ENCODE data around the gene SERPINH1.

The SERPINH1 gene

DNA sequence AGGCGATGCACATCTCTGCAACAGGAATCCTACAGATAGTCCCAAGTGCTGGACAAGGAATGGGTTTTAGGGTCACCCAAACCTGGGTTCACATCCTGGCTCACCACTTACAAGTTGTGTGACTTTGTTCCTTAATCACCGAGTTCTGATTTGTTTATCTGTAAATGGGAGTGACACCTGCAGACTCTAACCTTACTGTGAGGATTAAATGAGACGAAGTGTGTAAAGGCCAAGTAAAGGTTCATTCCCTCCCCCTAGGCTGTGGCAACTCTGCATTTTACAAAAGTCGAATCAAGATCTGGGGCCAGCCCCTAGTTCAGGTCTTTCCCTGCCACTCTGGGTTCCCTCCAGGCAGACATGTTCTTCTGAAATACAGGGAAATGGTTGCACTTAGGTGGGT is 34.9 kb downstream of the SERPINH1 start:
- DNase-seq (ENCODE audit: low read depth): no peak

DNA sequence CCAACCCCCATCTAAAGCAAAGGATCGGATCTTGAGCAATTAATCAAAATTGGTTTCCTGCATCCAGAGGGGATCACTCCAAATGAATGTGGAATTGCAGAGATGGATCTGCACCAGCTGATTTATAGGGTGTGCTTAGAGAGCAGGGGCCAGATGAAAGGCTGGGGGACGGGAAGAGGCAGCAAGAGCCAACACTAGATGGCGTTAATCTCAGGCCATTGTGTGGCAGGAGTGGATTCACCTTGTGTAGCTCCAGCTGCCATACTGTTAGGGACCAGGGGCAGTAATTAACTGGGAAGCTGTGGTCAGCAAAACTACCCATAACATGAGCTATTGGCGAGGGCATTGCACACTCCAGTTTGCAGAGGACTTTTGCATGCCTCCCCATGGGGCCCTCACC is 35.6 kb downstream of the SERPINH1 start:
- DNase-seq (ENCODE audit: low read depth): no peak

DNA sequence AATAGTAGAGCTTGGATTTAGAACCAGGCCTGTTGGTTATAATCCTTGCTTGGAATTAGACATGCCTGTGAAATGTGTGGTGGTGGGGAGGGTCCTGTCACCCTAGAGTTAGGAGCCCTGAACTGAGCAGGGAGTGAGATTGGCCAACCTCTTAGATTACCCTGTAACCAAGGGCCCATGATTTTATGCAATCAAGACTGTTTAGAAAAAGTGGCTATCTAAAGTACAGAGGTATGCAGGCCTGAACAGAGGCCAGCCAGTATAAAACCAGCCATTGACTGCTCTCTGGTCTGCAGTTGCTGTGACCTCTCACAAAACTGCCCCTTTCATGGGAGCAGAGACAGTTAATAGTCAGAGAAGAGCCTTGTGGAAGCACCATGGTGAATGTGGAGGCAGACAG is 36.2 kb downstream of the SERPINH1 start:
- no peak for DNase-seq (ENCODE audit: low read depth)

DNA sequence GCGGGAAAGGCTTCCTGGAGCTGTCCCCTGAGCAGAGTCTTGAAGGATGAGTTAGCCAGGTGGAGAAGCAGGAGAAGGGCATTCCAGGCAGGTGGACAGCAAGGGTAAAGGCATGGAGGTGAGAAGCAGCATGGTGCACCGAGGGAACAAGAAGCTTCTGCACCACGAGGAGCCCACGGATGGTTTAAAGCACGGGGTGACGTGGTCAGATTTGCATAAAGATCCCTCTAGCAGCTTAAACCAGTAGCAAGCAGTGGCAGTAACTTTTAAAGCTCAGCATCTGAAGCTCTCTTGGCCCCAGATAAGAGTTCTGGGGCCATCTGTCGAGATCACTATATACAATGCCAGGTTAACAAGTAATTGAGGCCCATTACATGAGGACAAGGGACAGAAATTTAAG is 36.8 kb downstream of the SERPINH1 start:
- DNase-seq (ENCODE audit: low read depth): no peak

DNA sequence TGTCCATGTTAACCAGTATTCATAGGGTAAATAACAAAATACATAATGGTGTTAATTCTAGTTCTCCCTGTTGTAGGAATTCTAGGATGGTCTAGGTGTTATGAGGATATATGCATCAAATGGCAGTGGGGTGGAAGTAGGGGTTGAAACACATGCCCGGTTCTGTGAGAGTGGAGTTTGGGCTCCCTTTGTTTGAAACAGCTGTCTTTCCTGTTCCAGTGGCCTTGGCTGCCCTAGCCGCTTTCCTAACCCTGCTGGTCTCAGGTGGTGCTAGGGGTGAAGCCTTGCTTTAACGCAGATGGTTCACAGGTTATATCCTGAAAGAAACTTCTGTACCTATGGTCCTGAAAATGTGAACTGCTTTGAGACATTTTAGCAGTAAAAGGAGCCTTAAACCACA is 38.3 kb downstream of the SERPINH1 start:
- no peak for DNase-seq (ENCODE audit: low read depth)

DNA sequence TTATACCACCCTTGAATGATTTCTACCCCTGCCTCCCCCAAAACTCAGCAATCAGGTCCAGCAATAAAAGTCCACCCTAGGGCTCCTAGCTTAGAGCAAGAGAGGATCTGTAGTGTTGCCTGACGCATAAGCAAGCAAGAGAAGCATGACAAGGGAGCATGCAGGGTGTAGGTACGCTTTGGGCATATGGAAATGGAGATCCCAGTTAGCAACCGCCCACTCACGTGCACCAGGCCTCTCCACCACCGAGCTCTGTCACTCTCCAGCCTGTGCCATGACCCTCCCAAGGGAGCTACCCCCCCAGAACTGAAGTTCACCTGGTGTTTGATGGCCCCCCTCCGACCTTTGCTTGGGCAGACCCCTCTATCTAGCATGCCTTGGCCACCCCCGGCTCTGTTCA is 39.4 kb downstream of the SERPINH1 start:
- DNase-seq (ENCODE audit: low read depth): no peak

DNA sequence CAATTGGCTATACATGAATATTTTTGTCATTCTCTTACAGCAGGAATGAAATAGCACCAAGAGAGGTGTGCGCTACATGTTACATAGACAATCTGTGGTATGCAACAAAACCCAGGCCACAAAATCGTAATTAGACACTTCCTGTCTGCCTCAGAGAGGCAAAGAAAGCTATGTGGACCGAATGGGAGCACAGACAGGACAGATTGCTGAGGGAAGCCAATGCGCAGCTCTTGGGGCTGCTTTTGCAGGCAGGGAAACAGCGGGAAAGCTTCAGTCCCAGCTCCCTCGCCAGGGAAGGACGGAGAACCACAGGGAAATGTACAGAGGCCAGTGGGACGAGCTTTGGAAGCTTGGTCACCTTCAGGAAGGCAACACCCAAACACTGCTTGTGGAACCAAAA is 40.9 kb downstream of the SERPINH1 start:
- no peak for DNase-seq (ENCODE audit: low read depth)

DNA sequence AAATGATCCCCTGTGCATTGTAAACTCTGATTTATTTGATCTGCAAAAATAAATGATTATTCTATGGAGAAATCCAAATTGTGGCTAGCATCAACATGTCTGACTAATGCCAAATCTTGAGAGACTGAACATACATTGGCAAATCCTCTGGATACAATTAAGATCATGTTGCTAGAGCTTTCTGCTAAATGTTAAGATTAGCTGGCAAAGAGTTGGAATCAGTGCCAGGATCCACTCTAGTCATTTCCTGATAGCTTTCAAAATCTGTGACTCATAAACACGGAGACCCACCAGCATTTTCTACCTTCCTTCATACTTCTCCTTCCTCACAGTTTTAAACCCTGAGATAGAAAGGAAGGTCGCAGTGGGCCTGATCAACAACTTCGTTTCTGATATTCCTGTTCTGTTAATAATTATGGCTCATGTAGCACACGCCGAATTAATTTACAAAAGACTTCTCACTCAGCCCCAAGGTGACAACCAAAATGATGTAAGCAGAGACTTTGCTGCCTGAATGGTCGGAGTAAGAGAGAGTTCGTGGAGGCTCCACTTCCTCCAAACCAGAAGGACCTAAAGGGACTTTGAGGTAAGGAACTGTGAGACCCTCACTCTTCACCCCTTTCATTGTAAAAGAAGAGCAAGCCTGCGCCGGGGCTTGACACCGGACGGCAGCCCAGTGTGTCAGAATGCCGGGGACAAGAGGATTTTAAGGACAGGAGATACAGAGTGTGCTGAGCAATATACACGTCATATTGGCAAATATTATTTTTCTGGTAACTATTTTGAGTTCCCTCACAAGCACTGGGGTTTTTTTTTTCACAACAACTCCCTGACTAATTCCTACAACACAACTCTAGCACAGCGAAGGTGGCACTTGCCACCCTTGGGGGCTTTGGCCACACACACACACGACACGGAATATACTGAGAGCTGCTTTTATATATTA is 42.0 kb downstream of the SERPINH1 start:
- no peak for DNase-seq (ENCODE audit: low read depth)

DNA sequence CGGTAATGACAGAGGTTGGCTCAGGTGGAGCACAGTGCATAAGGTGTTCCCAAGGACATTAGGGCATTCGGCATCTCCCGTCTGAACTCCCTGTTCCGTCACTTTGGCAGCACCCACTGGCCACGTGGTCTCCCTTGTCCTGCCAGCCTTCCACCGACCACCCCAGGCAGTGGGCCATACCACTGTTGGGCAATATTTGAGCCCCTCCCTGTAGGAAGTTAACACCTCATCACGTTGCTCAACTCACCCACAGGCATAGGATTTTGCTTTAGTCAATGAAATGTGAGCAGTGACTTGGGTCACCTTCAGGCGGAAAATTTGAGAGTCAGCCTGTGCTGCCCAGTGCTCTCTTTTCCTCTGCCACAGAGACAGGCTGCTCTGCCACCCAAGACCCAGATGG is 44.0 kb downstream of the SERPINH1 start:
- no peak for DNase-seq (ENCODE audit: low read depth)

DNA sequence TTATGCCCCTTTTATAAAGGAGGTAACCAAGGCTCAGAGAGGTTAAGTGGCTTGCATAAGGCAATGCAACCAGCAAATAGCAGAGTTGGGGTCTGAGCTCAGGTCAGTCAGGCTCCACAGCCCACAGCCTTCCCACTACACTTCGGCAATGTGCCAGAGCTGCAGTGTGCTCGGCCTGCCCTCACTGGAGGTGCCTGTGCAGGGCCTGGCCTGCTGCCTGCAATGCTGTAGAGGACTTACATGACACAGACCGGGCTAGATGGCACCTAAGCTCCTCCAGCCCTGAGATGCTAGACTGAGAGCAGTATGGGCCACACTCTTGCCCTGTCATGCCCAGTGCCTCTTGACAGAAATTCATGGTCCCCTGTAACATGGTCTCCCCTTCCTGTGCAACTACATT is 49.8 kb downstream of the SERPINH1 start:
- DNase-seq (ENCODE audit: low read depth): no peak

DNA sequence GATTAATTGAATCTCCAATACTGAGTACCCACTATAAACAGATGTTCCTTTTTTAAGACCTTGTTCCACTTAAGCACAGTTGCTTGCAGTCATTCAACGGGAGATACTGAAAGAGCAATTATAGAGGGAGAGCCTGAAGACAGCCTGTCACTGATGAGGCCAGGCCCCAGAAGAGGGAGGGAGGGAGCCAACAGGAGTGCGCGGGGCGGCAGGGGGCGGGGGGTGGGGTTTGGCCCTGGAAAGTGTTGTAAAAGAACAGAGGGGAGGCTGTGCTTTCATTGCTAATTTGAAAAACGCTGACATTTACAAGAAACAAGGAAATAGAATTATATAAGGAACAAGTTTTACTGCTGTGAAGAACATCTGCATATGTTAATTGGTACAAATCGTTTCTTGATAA is 53.7 kb downstream of the SERPINH1 start:
- no peak for DNase-seq (ENCODE audit: low read depth)

DNA sequence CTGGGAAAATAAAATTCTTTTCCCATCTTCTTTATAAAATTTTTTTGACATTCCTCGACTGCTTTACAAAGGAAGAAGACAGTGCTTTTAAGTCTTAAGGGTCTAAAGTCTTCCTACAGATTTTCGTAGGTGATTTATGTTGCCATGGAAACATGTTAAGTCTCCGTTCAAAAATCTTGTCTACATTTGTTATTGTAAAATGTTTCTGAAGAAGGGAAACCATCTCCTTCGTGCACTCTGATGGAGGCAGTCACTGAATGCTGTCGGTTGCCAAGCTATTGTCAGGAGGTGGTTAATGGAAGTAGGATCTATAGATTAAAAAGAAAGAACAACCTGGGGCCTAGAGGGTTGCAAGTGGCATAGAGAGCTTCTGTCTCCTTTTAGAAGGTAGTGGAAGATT is 54.2 kb downstream of the SERPINH1 start:
- no peak for DNase-seq (ENCODE audit: low read depth)
